H1 (cell line): ENCODE measurements around the gene SMCHD1. TPM values are rescaled to one million over a fixed set of nuclear protein-coding genes. Genes with fewer than 3 reads are reported as not detected.
A peak's percentile ranks its signal among the peaks of the same experiment; 100 is the strongest.

Experiments
- CTCF ChIA-PET: fragments of 300-600 bp; sonication (Branson Sonifier 250); formaldehyde crosslinking; loops from one replicate; lab custom pipeline; 2021; ENCODE audit not compliant: partially characterized antibody; lab: Charles Lee
- POLR2A ChIA-PET: fragments of 300-600 bp; sonication (Branson Sonifier 250); formaldehyde crosslinking; loops from one replicate; lab custom pipeline; 2021; ENCODE audit warnings: inconsistent platforms; ENCODE audit not compliant: partially characterized antibody; lab: Charles Lee
- DNase-seq, 2 experiments: peaks; one replicate each; pipeline versions ENCODE4 v3.0.0 to v3.0.0-alpha.2; 2010 to 2022; ENCODE audit warnings: low spot score in 2 of 2, low read depth in 1 of 2, mixed read lengths in 1 of 2
- FAIRE-seq: peaks from 2 replicates; lab custom pipeline; 2011; peaks lifted over from hg19 to GRCh38; lab: Jason Lieb, UNC
- H2AFZ ChIP-seq: 2 replicates; pipeline ENCODE4 v1.8.1; 2012; ENCODE audit warnings: low read length, inconsistent platforms
- H2AK5ac ChIP-seq: 2 replicates; pipeline ENCODE4 v1.6.1; 2013; ENCODE audit warnings: low read depth, low read length
- H2BK120ac ChIP-seq: replicated peaks from 2 replicates; pipeline ENCODE3; 2013; ENCODE audit warnings: low read depth, low read length, inconsistent platforms
- H2BK12ac ChIP-seq: 2 replicates; pipeline ENCODE4 v1.6.1; 2013; ENCODE audit warnings: low read depth, low read length
- H2BK15ac ChIP-seq: 2 replicates; pipeline ENCODE4 v1.6.1; 2013; ENCODE audit warnings: low read length
- H2BK20ac ChIP-seq: 2 replicates; pipeline ENCODE4 v1.6.1; 2013; ENCODE audit warnings: low read length
- H2BK5ac ChIP-seq: 2 replicates; pipeline ENCODE4 v1.6.1; 2013; ENCODE audit warnings: low read depth, low read length
- H3K14ac ChIP-seq: 2 replicates; pipeline ENCODE4 v1.6.1; 2013; ENCODE audit warnings: inconsistent platforms; ENCODE audit not compliant: insufficient read length
- H3K18ac ChIP-seq: 2 replicates; pipeline ENCODE4 v1.6.1; 2013; ENCODE audit warnings: low read length; ENCODE audit errors: extremely low read depth
- H3K23ac ChIP-seq: 2 replicates; pipeline ENCODE4 v1.6.1; 2013; ENCODE audit warnings: inconsistent platforms; ENCODE audit not compliant: insufficient read length
- H3K23me2 ChIP-seq: 2 replicates; pipeline ENCODE4 v1.6.1; 2013; ENCODE audit warnings: low read depth, low read length
- H3K27ac ChIP-seq: 2 replicates; pipeline ENCODE4 v1.6.1; 2011; ENCODE audit warnings: low read depth, low read length, inconsistent platforms
- H3K27me3 ChIP-seq, 4 experiments: replicated peaks in 1 of 4; 1 replicate in 1 of 4; 2 replicates in 3 of 4; pipeline versions ENCODE4 v1.6.1 to v1.8.1; 2011 to 2013; ENCODE audit warnings: low read length in 3 of 4, mild to moderate bottlenecking in 3 of 4, inconsistent platforms in 2 of 4, mixed read lengths in 2 of 4, moderate library complexity in 1 of 4; ENCODE audit not compliant: control insufficient read depth in 3 of 4, insufficient read depth in 3 of 4; ENCODE audit errors: extremely low read depth in 1 of 4
- H3K36me3 ChIP-seq, 4 experiments: 2 replicates each; pipeline versions ENCODE4 v1.6.1 to v1.8.1; 2011 to 2013; ENCODE audit warnings: mild to moderate bottlenecking in 4 of 4, low read length in 3 of 4, moderate library complexity in 2 of 4, control low read depth in 1 of 4, inconsistent platforms in 1 of 4; ENCODE audit not compliant: insufficient read depth in 4 of 4, control insufficient read depth in 2 of 4
- H3K4ac ChIP-seq: replicated peaks from 2 replicates; pipeline ENCODE3; 2013; ENCODE audit warnings: low read length, low read depth, mixed read lengths, inconsistent platforms; ENCODE audit not compliant: insufficient read length
- H3K4me1 ChIP-seq, 4 experiments: replicated peaks in 1 of 4; 1 replicate in 1 of 4; 2 replicates in 3 of 4; pipeline versions ENCODE4 v1.6.1 to v1.8.1; 2011 to 2013; ENCODE audit warnings: low read length in 3 of 4, inconsistent platforms in 2 of 4, mixed read lengths in 1 of 4; ENCODE audit not compliant: insufficient read depth in 4 of 4, control insufficient read depth in 3 of 4
- H3K4me2 ChIP-seq, 2 experiments: 2 replicates each; pipeline versions ENCODE4 v1.6.1 to v1.8.1; 2011 to 2013; ENCODE audit warnings: low read depth in 2 of 2, low read length in 2 of 2, control low read depth in 1 of 2, inconsistent platforms in 1 of 2, mild to moderate bottlenecking in 1 of 2; ENCODE audit not compliant: insufficient read depth in 1 of 2
- H3K4me3 ChIP-seq, 4 experiments: fragments of 200-600, 300-600 bp in 1 of 4; sonication (generic), shearing (Covaris generic), sonication (Bioruptor Twin) in 1 of 4; 2 replicates each; pipeline versions ENCODE4 v1.5.1 to v1.8.1; 2011 to 2016; ENCODE audit warnings: low read length in 4 of 4, low read depth in 3 of 4, control low read depth in 2 of 4, inconsistent platforms in 2 of 4, mild to moderate bottlenecking in 2 of 4, mixed read lengths in 1 of 4, moderate library complexity in 1 of 4; ENCODE audit not compliant: insufficient read depth in 2 of 4; ENCODE audit errors: extremely low read depth in 1 of 4
- H3K56ac ChIP-seq: replicated peaks from 2 replicates; pipeline ENCODE3; 2013; ENCODE audit warnings: low read depth, mild to moderate bottlenecking, mixed read lengths, low read length, inconsistent platforms; ENCODE audit not compliant: insufficient read length
- H3K79me1 ChIP-seq: 2 replicates; pipeline ENCODE4 v1.6.1; 2013; ENCODE audit warnings: low read depth, low read length, control low read depth
- H3K79me2 ChIP-seq, 2 experiments: 2 replicates each; pipeline versions ENCODE4 v1.6.1 to v1.8.1; 2012 to 2013; ENCODE audit warnings: low read length in 2 of 2, mild to moderate bottlenecking in 2 of 2, inconsistent platforms in 1 of 2; ENCODE audit not compliant: insufficient read depth in 2 of 2, control insufficient read depth in 1 of 2
- H3K9ac ChIP-seq, 4 experiments: replicated peaks in 1 of 4; 1 replicate in 1 of 4; 2 replicates in 3 of 4; pipeline versions ENCODE4 v1.6.1 to v1.8.1; 2011 to 2013; ENCODE audit warnings: low read depth in 3 of 4, low read length in 3 of 4, control low read depth in 2 of 4, mild to moderate bottlenecking in 2 of 4, moderate library complexity in 2 of 4, inconsistent platforms in 1 of 4; ENCODE audit errors: extremely low read depth in 1 of 4
- H3K9me3 ChIP-seq, 2 experiments: 2 replicates each; pipeline versions ENCODE4 v1.6.1 to v1.8.1; 2012 to 2013; ENCODE audit warnings: mild to moderate bottlenecking in 2 of 2, moderate library complexity in 2 of 2, control low read depth in 1 of 2, inconsistent platforms in 1 of 2, low read depth in 1 of 2, low read length in 1 of 2, mixed read lengths in 1 of 2; ENCODE audit not compliant: insufficient read depth in 2 of 2
- H4K20me1 ChIP-seq, 2 experiments: replicated peaks in 1 of 2; 2 replicates each; pipeline versions ENCODE3 to v1.8.1; 2011 to 2013; ENCODE audit warnings: inconsistent platforms in 2 of 2, low read length in 2 of 2, mild to moderate bottlenecking in 1 of 2; ENCODE audit not compliant: insufficient read depth in 2 of 2, control insufficient read depth in 1 of 2
- H4K5ac ChIP-seq: 2 replicates; pipeline ENCODE4 v1.6.1; 2013; ENCODE audit warnings: low read length, low read depth, mixed read lengths, inconsistent platforms; ENCODE audit not compliant: insufficient read length
- H4K8ac ChIP-seq: 2 replicates; pipeline ENCODE4 v1.8.0; 2013; ENCODE audit warnings: mild to moderate bottlenecking, moderate library complexity, low read length, inconsistent platforms; ENCODE audit not compliant: insufficient read depth; ENCODE audit errors: extremely low read depth
- H4K91ac ChIP-seq: replicated peaks from 2 replicates; pipeline ENCODE3; 2013; ENCODE audit warnings: low read length, mixed read lengths, inconsistent platforms; ENCODE audit not compliant: insufficient read length
- ASH2L ChIP-seq: fragments of 200-600, 300-600 bp; sonication (generic); IDR thresholded peaks from one replicate; pipeline ENCODE4 v1.7.1; 2017; ENCODE audit warnings: low read length
- CEBPB ChIP-seq: IDR thresholded peaks from 2 replicates; pipeline ENCODE4 v1.6.1; 2012; ENCODE audit warnings: low read depth, low read length
- CHD2 ChIP-seq: IDR thresholded peaks from 2 replicates; pipeline ENCODE4 v1.6.1; 2012; ENCODE audit warnings: low read length, improper control_type of control experiment
- CREB1 ChIP-seq: IDR thresholded peaks from 2 replicates; pipeline ENCODE4 v1.6.1; 2012; ENCODE audit warnings: inconsistent platforms
- CTCF ChIP-seq, 3 experiments: IDR thresholded peaks; 1 replicate in 2 of 3; 2 replicates in 1 of 3; pipeline versions ENCODE4 v1.5.1 to v1.6.1; 2011; ENCODE audit warnings: low read length in 3 of 3, mild to moderate bottlenecking in 3 of 3, inconsistent platforms in 2 of 3, low read depth in 1 of 3, moderate library complexity in 1 of 3; ENCODE audit not compliant: insufficient read depth in 1 of 3; ENCODE audit errors: control extremely low read depth in 1 of 3
- NANOG ChIP-seq: IDR thresholded peaks from 2 replicates; pipeline ENCODE4 v1.6.1; 2011; ENCODE audit warnings: low read length, low read depth, mild to moderate bottlenecking, inconsistent platforms; ENCODE audit not compliant: insufficient read depth, poor library complexity, severe bottlenecking
- RAD21 ChIP-seq, 2 experiments: IDR thresholded peaks in 1 of 2; conservative IDR thresholded peaks in 1 of 2; 2 replicates each; pipeline ENCODE4 v1.6.1; 2011; ENCODE audit warnings: low read depth in 2 of 2, low read length in 2 of 2, improper control_type of control experiment in 1 of 2, inconsistent platforms in 1 of 2, mild to moderate bottlenecking in 1 of 2, moderate library complexity in 1 of 2
- SIN3A ChIP-seq, 2 experiments: IDR thresholded peaks in 1 of 2; conservative IDR thresholded peaks in 1 of 2; 2 replicates each; pipeline ENCODE4 v1.6.1; 2011 to 2012; ENCODE audit warnings: low read length in 2 of 2, improper control_type of control experiment in 1 of 2, low read depth in 1 of 2, mild to moderate bottlenecking in 1 of 2
- SIX5 ChIP-seq: IDR thresholded peaks from 2 replicates; pipeline ENCODE4 v1.6.1; 2011; ENCODE audit warnings: mild to moderate bottlenecking, low read depth, low read length
- SUZ12 ChIP-seq: fragments of 200-600 bp; sonication (generic); IDR thresholded peaks from 2 replicates; pipeline ENCODE4 v1.6.1; 2012; ENCODE audit warnings: mild to moderate bottlenecking, inconsistent platforms, low read length, moderate library complexity, mixed read lengths
- TAF1 ChIP-seq: IDR thresholded peaks from 2 replicates; pipeline ENCODE4 v1.6.1; 2011; ENCODE audit warnings: mild to moderate bottlenecking, low read depth, low read length
- TAF7 ChIP-seq: optimal IDR thresholded peaks from 2 replicates; pipeline ENCODE3; 2011; ENCODE audit warnings: low read depth, mild to moderate bottlenecking, inconsistent platforms, low read length, moderate library complexity, borderline replicate concordance
- WGBS, 2 experiments: shearing (Covaris generic) in 1 of 2; methylation state at CpG; one replicate each; pipeline versions ENCODE4 v1.1.6 to v1.1.7; 2013 to 2015; ENCODE audit warnings: low lambda C conversion rate in 2 of 2, mixed read lengths in 2 of 2, inconsistent platforms in 1 of 2, low coverage in 1 of 2, missing lambda C conversion rate in 1 of 2; ENCODE audit not compliant: insufficient replicate concordance in 2 of 2, insufficient coverage in 1 of 2, insufficient read length in 1 of 2; ENCODE audit errors: extremely low coverage in 1 of 2, missing lambda C conversion rate in 1 of 2; 5-methylcytosine and 5-hydroxymethylcytosine counted together
- polyA plus RNA-seq, 7 experiments: library from polyadenylated mRNA; depleted of rRNA in 3 of 7; stranded (reverse) in 5 of 7; unstranded in 2 of 7; fragments of >200 nt in 5 of 7; fragments of 200-250 nt in 2 of 7; gene quantifications; 1 replicate in 5 of 7; 2 replicates in 1 of 7; 4 replicates in 1 of 7; pipeline versions ENCODE4 v1.2.1 to v1.2.3, GENCODE V29; 2011 to 2013; ENCODE audit warnings: missing spikeins in 2 of 7, mixed read lengths in 2 of 7
- total RNA-seq: library from RNA; stranded (reverse); fragmentation: NEBNext Ultra II Directional; extraction: Animal tissue kit (Norgen Biotek cat#: 25700); gene quantifications from 2 replicates; pipeline ENCODE4 v1.2.1, GENCODE V29; 2021

Gene SMCHD1
- total and polyA plus RNA-seq, 2 of the 8 experiments (the other 6 are each of a cell fraction or from before 2014, with no cell fraction given), result 9.3 to 32.0 TPM

DNA sequence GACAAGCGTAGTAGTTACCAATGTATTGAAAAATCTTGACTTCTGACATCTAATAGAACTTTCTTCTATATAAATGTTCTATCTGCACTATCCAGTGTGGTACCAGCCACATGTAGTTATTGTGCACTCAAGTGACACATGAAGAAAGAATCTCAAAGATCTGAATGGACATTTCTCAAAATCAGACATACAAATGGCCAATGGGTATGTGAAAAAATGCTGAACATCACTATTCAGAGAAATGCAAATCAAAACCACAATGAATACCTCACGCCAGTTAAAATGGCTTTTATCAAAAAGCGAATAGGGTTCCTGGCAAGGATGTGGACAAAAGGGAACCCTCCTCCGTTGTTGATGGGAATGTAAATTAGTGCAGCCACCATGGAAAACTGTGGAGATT is 37.5 kb upstream of the SMCHD1 start:
- no peak overlapping the region for H3K4me3 ChIP-seq
- H3K27ac ChIP-seq, result no peak overlapping the region
- no peak overlapping the region for H2AFZ ChIP-seq
- no peak overlapping the region for H2BK5ac ChIP-seq
- H2BK15ac ChIP-seq, result no peak overlapping the region
- no peak overlapping the region for H3K14ac ChIP-seq
- no peak for DNase-seq
- H3K4ac ChIP-seq, result no peak overlapping the region
- no peaks in the 10 kb centered on the region for H4K20me1 ChIP-seq
- H3K4me1 ChIP-seq, result no peaks in the 10 kb centered on the region
- no peak overlapping the region for H2AK5ac ChIP-seq
- H3K18ac ChIP-seq, result no peak overlapping the region
- H3K9me3 ChIP-seq, result no peaks in the 10 kb centered on the region
- H2BK12ac ChIP-seq, result no peak overlapping the region
- H3K79me2 ChIP-seq, result no peaks in the 10 kb centered on the region
- no peak overlapping the region for H2BK20ac ChIP-seq
- no peaks in the 10 kb centered on the region for H3K79me1 ChIP-seq
- H3K56ac ChIP-seq, result no peak overlapping the region
- ChIA-PET CTCF (no interaction called here), POLR2A (interaction anchor here (0.5 kb wide), 1 partner anchor 13 kb away, joined by 3 read pairs; no protein-coding TSS in a partner anchor)
- no peak overlapping the region for H4K5ac ChIP-seq
- no peak overlapping the region for H4K91ac ChIP-seq
- no peaks in the 10 kb centered on the region for H3K23me2 ChIP-seq
- no peak overlapping the region for H3K23ac ChIP-seq
- no peak overlapping the region for H3K9ac ChIP-seq
- H3K27me3 ChIP-seq, result no peaks in the 10 kb centered on the region
- WGBS, 2 experiments, result 93% methylated on average over 4 of the region's 4 CpGs; no CpG with 5 or more reads in 1 of the 2 experiments
- FAIRE-seq, result peak; percentile 13
- peaks cover 0 to 32% (median 11%) of the 10 kb centered on the region in 4 experiments; a peak in 5 of 8 replicates for H3K36me3 ChIP-seq
- H4K8ac ChIP-seq, result no peak overlapping the region
- H3K4me2 ChIP-seq, result no peak overlapping the region
- H2BK120ac ChIP-seq, result no peak overlapping the region
- no peak for TF ChIP-seq TAF7
- no peak for TF ChIP-seq CTCF (IDR thresholded peaks at IDR 0.05; ENCODE audit: control extremely low read depth in 1 of 3, insufficient read depth in 1 of 3, low read depth in 1 of 3, low read length in 3 of 3)
- no peak for TF ChIP-seq NANOG
- no peak for TF ChIP-seq CHD2
- no peak for TF ChIP-seq RAD21 (IDR thresholded peaks at IDR 0.05 in 1 of 2, conservative IDR thresholded peaks at IDR 0.05 in 1 of 2; ENCODE audit: low read depth in 2 of 2, low read length in 2 of 2)
- TF ChIP-seq CEBPB, result no peak
- no peak for TF ChIP-seq CREB1
- no peak for TF ChIP-seq SUZ12
- no peak for TF ChIP-seq SIX5
- TF ChIP-seq ASH2L, result no peak
- TF ChIP-seq TAF1, result no peak
- no peak for TF ChIP-seq SIN3A (conservative IDR thresholded peaks at IDR 0.05 in 1 of 2, IDR thresholded peaks at IDR 0.05 in 1 of 2; ENCODE audit: low read depth in 1 of 2, low read length in 2 of 2)
